GM18505 (cell line): Measurements from ENCODE around the gene PODXL.

ENCODE experiments used
- ATAC-seq: cut with Tn5 transposase; IDR thresholded peaks from one replicate; pipeline ENCODE4 v1.9.1; 2021; ENCODE audit not compliant: unreplicated experiment
- POLR2A ChIP-seq: IDR thresholded peaks from 4 replicates; pipeline ENCODE4 v1.6.1; 2011; ENCODE audit warnings: borderline replicate concordance; ENCODE audit not compliant: insufficient read depth, insufficient read length; ENCODE audit errors: extremely low read depth

The PODXL gene

DNA sequence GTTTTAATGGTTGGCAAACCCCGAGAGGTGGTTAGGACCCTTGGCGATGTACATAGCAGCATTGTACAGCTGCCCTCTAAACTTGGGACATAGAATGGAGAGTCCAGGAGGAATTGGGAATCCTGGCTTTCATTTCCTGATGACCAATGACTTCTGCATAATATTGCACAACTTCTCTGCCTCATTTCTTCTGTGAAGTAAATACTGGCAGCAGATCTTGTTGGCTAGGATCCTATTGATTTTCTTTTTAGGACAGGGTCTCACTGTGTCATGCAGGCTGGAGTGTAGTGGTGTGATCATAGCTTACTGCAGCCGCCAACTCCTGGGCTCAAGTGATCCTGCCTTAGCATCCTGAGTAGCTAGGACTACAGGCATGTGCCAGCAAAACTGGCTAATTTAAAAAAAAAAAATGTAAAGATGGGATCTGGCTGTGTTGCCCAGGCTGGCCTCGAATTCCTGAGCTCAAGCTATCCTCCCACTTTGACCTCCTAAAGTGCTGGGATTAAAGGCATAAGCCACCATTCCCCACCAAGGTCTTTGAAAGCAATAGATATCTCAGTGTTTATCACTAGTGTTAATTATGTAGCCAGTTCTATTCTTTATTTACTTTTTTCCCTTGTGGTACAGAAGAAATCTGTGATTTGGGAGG lies 58.1 kb downstream of the PODXL start:
- TF ChIP-seq POLR2A = no peak

DNA sequence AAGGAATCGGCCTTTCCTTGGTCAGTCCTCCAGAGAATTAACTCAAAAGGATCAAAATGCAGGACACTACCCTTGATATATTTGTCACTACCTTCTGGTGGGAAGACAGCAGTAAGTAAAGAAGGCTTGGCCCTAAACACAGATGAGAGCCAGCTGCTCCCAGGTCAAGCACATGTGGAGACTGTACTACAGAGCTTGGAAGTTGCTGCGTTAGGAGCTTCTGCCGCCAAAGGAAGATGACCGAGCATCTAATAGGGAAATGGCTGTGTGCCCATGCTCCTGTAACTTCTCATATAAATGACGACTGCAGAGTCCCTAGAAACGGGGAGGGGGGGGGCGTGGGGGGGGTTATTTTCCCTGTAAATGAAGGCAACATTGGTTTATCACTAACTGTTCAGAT lies 59.0 kb downstream of the PODXL start:
- no peak for ATAC-seq
- no peak for TF ChIP-seq POLR2A

More for the DNA sequence above, 58.1 kb downstream of the PODXL start:
- no peak for ATAC-seq

DNA sequence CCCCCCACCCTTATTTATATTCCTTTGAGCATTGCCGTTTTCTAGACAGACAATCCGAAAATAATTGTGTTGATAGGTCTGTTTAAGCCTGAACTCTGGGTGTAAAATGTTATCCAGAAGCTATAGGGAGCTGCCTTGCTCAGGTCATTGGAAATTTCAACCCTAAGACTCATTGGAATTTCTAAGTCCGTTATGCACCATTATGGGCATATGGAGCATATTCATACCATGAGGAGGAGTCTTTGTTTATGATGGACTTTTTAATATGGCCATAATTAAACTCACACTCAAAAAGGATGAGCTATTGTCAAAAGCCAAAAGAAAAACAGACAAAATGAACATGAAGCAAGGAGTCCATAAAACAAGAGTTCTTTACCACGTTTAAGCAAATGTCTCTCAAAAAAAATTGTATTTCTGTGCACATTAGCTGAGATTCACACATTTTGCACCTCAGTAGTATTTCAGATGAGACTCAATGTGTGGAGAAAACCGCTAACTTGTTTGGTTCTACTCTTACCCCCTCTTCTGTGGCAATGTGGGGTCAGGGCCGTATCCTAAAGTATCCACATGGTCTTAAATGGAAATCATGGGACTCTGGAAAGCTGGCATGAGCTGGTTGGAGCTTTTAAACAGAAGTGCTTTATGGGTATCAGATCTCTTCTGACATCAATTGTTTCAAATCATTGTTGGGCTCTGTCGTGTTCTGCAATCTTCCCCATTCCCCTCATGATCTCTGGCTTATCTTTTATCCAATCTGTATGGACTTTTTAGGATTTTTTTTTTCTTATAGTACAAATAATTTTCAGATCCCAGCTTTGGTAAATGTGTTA lies 60.5 kb downstream of the PODXL start:
- ATAC-seq = no peak
- no peak for TF ChIP-seq POLR2A

DNA sequence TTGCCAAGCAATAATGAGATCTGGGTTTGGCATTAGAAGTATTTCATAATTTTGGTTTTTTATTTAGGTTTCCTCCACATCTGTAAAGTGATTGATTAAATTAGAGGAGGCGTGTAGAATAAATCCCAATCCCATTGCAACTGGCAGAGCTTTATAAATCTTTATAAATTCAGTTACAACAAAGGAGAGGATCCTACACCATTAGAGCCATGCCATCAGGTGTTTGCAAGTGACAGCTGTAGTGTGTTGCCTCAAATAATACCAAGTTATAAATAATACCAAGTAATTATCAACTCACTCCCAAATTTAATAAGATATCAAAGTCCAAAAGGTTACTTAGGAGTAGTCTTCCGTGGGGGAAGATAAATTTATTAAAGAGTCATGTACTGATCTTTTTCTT lies 62.2 kb downstream of the PODXL start:
- no peak for ATAC-seq
- TF ChIP-seq POLR2A = no peak

DNA sequence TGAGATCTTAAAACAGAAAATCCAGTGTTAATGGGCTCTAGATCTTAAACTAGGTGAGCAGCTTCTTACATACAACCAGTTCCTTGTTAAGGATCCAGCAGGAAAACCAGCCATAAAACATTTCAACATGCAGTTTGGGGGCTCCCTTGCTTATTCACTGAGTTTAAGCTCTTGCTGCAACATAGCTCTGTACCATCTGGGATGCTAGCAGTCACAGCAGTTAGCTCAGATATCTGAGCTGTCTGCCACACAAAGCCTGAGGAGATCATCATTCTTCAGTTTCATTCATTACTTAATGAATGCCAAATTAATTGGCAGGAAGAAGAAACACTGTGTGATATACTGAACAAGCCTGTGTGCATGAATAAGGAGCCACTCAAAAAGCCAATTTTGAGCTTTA lies 62.8 kb downstream of the PODXL start:
- no peak for ATAC-seq
- TF ChIP-seq POLR2A = no peak

DNA sequence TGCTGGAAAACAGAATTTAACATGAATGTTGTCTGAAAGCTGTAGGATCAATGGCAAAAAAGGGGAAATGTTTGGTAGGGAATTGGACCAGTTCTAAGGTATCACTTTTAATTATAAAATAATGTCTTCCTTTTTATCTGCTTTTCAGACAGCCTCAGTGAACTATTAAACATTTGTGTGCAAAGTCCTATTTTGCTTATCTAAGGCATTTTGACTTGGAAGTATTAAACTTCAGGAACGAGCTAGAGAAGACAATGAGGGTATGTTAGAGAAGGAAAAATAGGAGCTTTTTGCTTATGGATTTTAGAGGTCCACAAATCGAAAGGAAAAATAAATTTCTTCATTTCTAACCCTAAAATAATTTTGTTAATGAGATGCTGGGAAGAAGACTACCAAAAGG lies 63.3 kb downstream of the PODXL start:
- ATAC-seq = no peak
- TF ChIP-seq POLR2A = no peak

DNA sequence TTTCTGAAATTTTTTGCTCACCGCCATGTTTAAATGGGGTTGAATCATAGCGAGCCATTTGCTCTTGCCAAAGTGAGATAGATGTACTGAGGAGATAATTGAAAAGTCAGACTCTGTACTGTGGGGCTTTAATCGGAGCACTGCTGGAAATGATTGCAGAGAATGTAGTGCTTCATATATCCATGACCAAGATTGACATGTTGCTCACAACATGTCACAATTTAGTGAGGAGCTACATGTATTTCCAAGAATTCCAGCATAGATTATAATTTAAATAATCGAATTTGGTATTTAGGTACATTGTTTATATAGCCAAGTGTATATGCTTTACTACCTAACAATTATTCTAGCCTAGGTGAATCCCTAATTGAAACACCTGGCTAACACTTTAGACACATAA lies 66.5 kb downstream of the PODXL start:
- no peak for ATAC-seq
- no peak for TF ChIP-seq POLR2A

DNA sequence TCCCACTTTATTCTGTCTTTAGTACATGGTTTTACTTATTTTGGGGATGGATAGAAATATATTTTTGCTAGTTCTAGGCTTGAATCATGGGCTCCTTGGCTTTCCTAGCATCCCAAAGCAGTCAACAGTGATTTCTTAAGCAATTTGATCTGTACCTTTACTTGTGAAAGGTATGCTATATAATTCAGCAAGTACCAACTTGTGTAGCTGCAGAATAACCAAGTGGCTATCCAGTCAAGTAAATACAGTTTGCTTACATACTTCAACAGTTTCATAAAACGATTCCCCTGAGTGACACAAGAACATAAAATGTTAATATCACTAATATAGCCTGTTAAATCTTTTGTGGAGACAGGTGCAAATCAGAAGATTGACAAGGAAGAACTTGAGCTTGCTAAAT lies 67.2 kb downstream of the PODXL start:
- no peak for TF ChIP-seq POLR2A
- ATAC-seq = no peak

DNA sequence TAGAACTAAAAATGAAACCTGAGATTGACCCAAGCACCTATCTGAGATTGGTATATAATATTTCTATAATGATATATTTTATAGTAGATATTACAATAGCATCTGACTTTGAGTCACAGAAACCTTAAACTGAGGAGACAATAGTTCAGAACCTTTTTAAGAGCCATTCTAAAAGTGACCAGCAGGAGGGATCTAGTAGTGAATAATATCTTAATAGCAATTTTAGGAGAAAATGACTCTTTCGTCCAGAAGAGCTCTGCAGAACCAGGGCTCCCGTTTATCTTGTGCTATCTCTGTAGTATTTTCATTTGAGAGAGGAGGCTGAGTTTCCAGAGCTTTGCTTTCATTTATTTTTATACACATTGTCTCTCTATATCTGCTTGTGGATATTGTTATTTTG lies 68.1 kb downstream of the PODXL start:
- ATAC-seq = no peak
- no peak for TF ChIP-seq POLR2A

DNA sequence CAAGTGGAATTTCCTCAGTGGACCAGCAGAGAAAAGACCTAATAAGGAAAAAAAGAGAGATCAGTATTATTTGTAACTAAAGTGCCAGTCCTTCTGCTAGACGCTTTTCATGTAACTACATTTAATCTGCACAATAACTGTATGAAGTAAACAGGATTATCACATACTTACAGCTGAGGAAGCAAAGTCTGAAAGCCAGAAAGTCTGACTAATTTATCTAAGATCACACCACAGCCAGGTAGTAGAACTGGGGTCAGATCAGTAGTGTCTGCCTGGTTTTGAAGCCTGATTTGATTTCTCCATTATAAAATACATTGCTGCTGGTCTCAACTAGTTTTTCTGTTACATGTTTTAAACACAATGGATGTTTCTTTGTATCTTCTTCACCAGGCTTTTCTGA lies 69.2 kb downstream of the PODXL start:
- no peak for TF ChIP-seq POLR2A
- no peak for ATAC-seq

DNA sequence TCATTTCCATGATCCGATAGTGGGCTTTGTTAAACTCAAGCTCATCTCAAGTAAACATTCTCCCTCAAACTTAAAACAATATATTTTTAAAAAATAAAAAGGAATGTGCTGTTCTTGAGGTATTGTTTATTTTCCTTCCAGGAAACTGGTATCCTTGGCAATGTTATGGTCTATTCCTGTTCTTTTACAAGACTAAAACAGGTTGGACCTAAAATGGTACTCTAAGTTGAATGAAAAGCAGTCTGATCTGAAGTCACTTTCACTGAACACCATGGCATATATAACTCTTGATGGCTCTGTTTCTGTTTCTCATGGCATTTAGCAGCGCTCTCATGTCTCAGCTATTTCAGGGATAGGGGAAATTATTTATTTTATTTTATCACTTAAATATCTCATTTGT lies 70.1 kb downstream of the PODXL start:
- no peak for TF ChIP-seq POLR2A
- ATAC-seq = no peak

DNA sequence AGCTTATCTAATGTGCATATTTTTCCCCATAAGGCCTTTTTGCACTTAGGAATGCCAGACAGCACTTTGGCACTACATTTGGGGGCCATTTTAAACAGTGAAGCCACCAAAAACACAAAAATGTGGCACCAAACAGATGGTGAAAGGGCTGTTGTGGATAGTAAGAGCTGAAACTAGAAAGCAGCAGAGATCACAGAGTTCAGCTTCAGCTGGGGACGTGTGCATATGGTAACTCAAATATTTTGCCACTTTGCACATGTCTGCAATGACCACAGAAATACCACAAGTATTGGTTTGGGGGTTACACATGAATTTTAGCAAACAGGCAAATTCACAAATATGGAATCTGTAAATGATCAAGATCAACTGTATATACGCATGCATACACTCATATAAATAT lies 72.8 kb downstream of the PODXL start:
- no peak for TF ChIP-seq POLR2A
- no peak for ATAC-seq

DNA sequence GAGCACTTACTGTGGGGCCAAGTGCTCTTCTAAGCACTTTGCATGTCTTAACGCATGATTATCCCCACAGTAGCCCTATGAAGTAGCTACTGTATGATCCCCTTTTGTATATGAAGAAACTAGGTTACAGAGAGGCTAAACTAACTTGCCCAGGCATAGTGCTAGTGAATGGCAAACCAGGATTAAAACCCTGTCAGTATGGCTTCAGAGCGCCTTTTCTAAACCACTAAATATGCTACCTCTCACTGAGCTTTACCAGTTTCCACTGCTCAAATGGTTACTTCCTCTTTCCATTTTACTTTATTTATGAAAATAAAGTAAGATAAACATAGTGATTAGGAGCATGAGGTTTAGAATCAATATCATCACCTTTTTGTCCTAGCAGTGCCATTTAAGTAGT lies 73.6 kb downstream of the PODXL start:
- no peak for ATAC-seq
- TF ChIP-seq POLR2A = no peak
